Heart left ventricle (tissue), 16 donors: Measurements from ENCODE around the gene MED4. TPM values are rescaled to one million over a fixed set of nuclear protein-coding genes. Genes with fewer than 3 reads are reported as not detected.

Experiments used
- ATAC-seq, 4 donors: fragments of 200-7000 bp; cut with Tn5 transposase; one replicate each; pipeline ENCODE4 v1.9.1; 2020 to 2022; ENCODE audit warnings: moderate library complexity in 4 of 4, mild to moderate bottlenecking in 3 of 4, moderate number of reproducible peaks in 1 of 4
- DNase-seq, 5 donors: peaks; one replicate each; pipeline ENCODE4 v3.0.0-alpha.2; 2020
- H3K27ac ChIP-seq, 12 donors: fragments of 200-600 bp; sonication (generic) in 4 of 12; one replicate each; pipeline versions ENCODE4 v1.5.0 to v1.8.0; 2016 to 2022; ENCODE audit warnings: mild to moderate bottlenecking in 2 of 12
- H3K27me3 ChIP-seq, 9 donors: fragments of 200-600 bp; sonication (generic) in 2 of 9; one replicate each; pipeline versions ENCODE4 v1.5.1 to v1.8.0; 2016 to 2022; ENCODE audit warnings: mild to moderate bottlenecking in 3 of 9
- H3K36me3 ChIP-seq, 9 donors: fragments of 200-600 bp; sonication (generic) in 2 of 9; one replicate each; pipeline versions ENCODE4 v1.5.0 to v1.8.0; 2018 to 2022; ENCODE audit warnings: mild to moderate bottlenecking in 2 of 9
- H3K4me1 ChIP-seq, 12 donors: fragments of 200-600 bp; sonication (generic) in 4 of 12; one replicate each; pipeline versions ENCODE4 v1.5.0 to v1.8.0; 2016 to 2022; ENCODE audit warnings: mild to moderate bottlenecking in 3 of 12
- H3K4me3 ChIP-seq, 12 donors: fragments of 200-600 bp; sonication (generic) in 4 of 12; one replicate each; pipeline versions ENCODE4 v1.5.0 to v1.8.0; 2017 to 2022; ENCODE audit warnings: mild to moderate bottlenecking in 9 of 12, moderate library complexity in 4 of 12
- H3K9me3 ChIP-seq, 12 donors: fragments of 200-600 bp; sonication (generic) in 4 of 12; one replicate each; pipeline versions ENCODE4 v1.5.0 to v1.8.0; 2016 to 2022; ENCODE audit warnings: mild to moderate bottlenecking in 1 of 12
- POLR2A ChIP-seq, 2 donors: fragments of 450-650 bp; IDR thresholded peaks; one replicate each; pipeline ENCODE4 v1.6.1; 2017; ENCODE audit warnings: antibody characterized with exemption in 2 of 2, mild to moderate bottlenecking in 2 of 2, moderate library complexity in 2 of 2
- WGBS, 4 donors: extraction: QIAGEN DNeasy Blood & Tissue Kit in 2 of 4; methylation state at CpG; one replicate each; pipeline versions ENCODE4 v1.1.5 to v1.1.7; 2013 to 2018; 5-methylcytosine and 5-hydroxymethylcytosine counted together
- intact Hi-C, 10 donors: fragments of 100-400 bp; cut with DNase I; formaldehyde crosslinking; loops; one replicate each; pipeline versions ENCODE4 v1.11.1 to v1.14.2; 2022
- polyA plus RNA-seq, 2 donors: library from polyadenylated mRNA; stranded (reverse); fragments of 200-250 nt; gene quantifications; one replicate each; pipeline ENCODE4 v1.2.3, GENCODE V29; 2013
- total RNA-seq, 9 donors: library from RNA; depleted of rRNA in 2 of 9; stranded (reverse); fragments of >200 nt in 2 of 9; fragmentation: NEBNext Ultra II Directional in 3 of 9; extraction: Animal tissue kit (Norgen Biotek cat#: 25700) in 3 of 9; gene quantifications; one replicate each; pipeline versions ENCODE4 v1.1.0 to v1.2.4, GENCODE V29; 2016 to 2023
- TF ChIP-seq, protein P1 (sequence below), 12 donors: fragments of 200-600 bp; sonication (generic) in 4 of 12; IDR thresholded peaks; one replicate each; pipeline versions ENCODE4 v1.5.0 to v1.8.0; 2018 to 2022; ENCODE audit warnings: antibody characterized with exemption in 12 of 12, mild to moderate bottlenecking in 5 of 12
- donor health status: ischemic (EF 13 %, LVEDD 7.1; RV severe dilation, severe dysfunction).
- donor health status: healthy with polysubstance abuse.
- donor health status: DM: no; HTN: yes; CAD: no.
- donor health status: DM: no; HTN: no; CAD: no.
- donor health status: ischemic (EF 25% LVEDD 6.9; RV normal size, moderate dysfunction).
- donor health status: ischemic (EF 25% LVEDD 5.7; RV mildly dilated, moderate dysfunction).
- donor health status: healthy.
- donor health status: DM: yes; HTN: yes; CAD: no.
- donor health status: ischemic (EF 35%, LVEDD 5.7; RV mildly dilated, moderate dysfunction).
- donor health status: nonischemic (EF 11% LVEDD 7.7; RV severe dilation, severe dysfunction).
- donor health status: DM: yes; HTN: yes; CAD: no.
- donor health status: PGD.
- donor health status: ischemic (EF 29% LVEDD 5.4; RV normal size, mild dysfunction).
- donor health status: nonischemic (EF 23%, LVEDD 6.1; RV moderate dilation, normal function).

The MED4 gene
- total and polyA plus RNA-seq, 11 donors, result 24.9 to 50.6 (median 48.9) TPM

DNA sequence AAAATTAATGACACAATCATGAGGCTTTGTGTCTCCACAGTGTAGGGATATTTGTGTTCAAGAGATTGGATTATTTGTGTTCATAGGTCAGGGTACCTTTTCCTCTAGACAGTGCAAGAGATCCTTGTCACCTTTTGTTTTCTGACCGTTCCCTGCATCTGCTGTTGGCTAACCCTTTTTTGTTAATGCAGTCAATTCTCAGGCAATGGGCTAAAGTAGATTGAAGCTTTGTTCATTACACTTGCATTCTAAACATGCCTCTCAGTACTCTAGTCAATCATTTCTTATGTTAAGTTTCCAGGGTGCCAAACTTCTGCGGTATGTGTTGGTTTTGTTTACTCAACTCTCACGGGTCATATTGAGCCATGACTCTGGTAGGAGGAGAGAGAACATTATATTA lies 1.8 kb upstream of the MED4 start:
- WGBS, 4 donors, result 61 to 74% (median 67%) methylated on average over 3 of the region's 3 CpGs
- Histone ChIP-seq H3K4me1 (peaks cover 0 to 30% (median 20%) of the 10 kb centered on the region in 12 donors), H3K9me3 (no peaks in the 10 kb centered on the region), H3K36me3 (no peaks in the 10 kb centered on the region), H3K27ac (no peak overlapping the region), H3K4me3 (no peak overlapping the region), H3K27me3 (no peaks in the 10 kb centered on the region)
- TF ChIP-seq, protein P1, sequence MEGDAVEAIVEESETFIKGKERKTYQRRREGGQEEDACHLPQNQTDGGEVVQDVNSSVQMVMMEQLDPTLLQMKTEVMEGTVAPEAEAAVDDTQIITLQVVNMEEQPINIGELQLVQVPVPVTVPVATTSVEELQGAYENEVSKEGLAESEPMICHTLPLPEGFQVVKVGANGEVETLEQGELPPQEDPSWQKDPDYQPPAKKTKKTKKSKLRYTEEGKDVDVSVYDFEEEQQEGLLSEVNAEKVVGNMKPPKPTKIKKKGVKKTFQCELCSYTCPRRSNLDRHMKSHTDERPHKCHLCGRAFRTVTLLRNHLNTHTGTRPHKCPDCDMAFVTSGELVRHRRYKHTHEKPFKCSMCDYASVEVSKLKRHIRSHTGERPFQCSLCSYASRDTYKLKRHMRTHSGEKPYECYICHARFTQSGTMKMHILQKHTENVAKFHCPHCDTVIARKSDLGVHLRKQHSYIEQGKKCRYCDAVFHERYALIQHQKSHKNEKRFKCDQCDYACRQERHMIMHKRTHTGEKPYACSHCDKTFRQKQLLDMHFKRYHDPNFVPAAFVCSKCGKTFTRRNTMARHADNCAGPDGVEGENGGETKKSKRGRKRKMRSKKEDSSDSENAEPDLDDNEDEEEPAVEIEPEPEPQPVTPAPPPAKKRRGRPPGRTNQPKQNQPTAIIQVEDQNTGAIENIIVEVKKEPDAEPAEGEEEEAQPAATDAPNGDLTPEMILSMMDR (IDR thresholded peaks at IDR 0.05), result no peak
- no peak for TF ChIP-seq POLR2A (IDR thresholded peaks at IDR 0.05)
- DNase-seq (no peak), ATAC-seq (no peak)
- intact Hi-C loops, result loop anchor here in 7 of 10 donors (5.0 to 10.0 kb wide), 6 partner anchors 59 to 488 kb away; partner anchors contain the start of genes ITM2B (in 7 of the 7), NUDT15 (in 1 of the 7) and RB1 (in 1 of the 7)

DNA sequence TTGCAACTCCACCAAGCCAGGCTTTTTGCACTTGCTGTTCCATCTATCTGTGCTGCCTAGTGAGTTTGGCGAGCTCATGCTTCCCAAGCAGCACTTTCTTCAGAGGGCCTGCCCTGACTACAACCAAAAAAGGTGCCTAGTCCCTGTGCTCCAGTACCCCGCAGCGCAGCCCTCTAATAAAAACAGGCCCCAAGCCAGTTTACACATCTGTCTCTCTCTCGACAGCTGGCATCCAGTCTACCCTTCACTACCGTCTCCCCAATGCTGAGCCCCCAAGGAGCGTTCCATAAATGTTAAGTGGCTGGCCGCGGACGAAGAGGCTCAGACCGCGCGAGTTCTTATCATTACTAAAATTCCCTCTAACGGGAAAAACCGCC lies 512 bp downstream of the MED4 start:
- H3K4me3 ChIP-seq, result peak overlapping the region; percentile 65 to 99 (median 90)
- H3K9me3 ChIP-seq, result no peaks in the 10 kb centered on the region
- H3K27me3 ChIP-seq, result no peaks in the 10 kb centered on the region
- peaks cover 0 to 3% (median 0%) of the 10 kb centered on the region in 9 donors for H3K36me3 ChIP-seq
- intact Hi-C loops, result loop anchor here in 8 of 10 donors (2.0 to 10.0 kb wide), 4 partner anchors 56 to 490 kb away; partner anchors contain the start of gene ITM2B (in 5 of the 8)
- 0 to 1% (median 0%) methylated on average over 12 to 14 of the region's 14 CpGs for WGBS, 4 donors
- ATAC-seq (peak in 2 of 4 donors; percentile 12 to 27), DNase-seq (no peak)
- no peak for TF ChIP-seq POLR2A (IDR thresholded peaks at IDR 0.05)
- TF ChIP-seq, protein P1 (IDR thresholded peaks at IDR 0.05), result no peak
- peaks cover 0 to 50% (median 35%) of the 10 kb centered on the region in 12 donors for H3K4me1 ChIP-seq
- peak overlapping the region; percentile 78 to 95 (median 88) for H3K27ac ChIP-seq

DNA sequence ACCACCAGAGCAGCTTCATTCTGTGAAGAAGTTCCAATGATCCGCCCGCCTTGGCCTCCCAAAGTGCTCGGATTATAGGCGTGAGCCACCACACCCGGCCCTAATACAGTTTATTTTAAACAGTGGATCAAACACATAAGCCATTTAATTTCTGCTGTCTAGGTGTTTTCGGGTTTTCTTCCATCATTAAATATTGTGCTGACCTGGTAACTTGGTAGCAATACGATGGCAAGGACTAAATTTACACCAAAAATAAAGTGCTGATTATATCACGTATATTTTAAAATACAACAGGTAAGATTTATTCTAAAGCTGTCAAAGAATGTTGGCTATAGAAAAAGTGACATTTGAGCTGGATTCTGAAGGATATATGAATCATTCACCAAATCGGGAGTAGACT lies 1.3 kb downstream of the MED4 start:
- ATAC-seq, result no peak
- no peak for TF ChIP-seq POLR2A (IDR thresholded peaks at IDR 0.05)
- TF ChIP-seq, protein P1 (IDR thresholded peaks at IDR 0.05), result no peak
- no peaks in the 10 kb centered on the region for H3K27me3 ChIP-seq
- H3K4me3 ChIP-seq, result peak overlapping the region in 10 of 12 donors; percentile 65 to 98 (median 87)
- no peak overlapping the region for H3K27ac ChIP-seq
- H3K9me3 ChIP-seq, result no peaks in the 10 kb centered on the region
- intact Hi-C loops, result loop anchor here in 7 of 10 donors (10.0 kb wide), 3 partner anchors 141 to 491 kb away; partner anchors contain the start of gene ITM2B (in 5 of the 7)
- peaks cover 0 to 59% (median 36%) of the 10 kb centered on the region in 12 donors for H3K4me1 ChIP-seq
- peaks cover 0 to 3% (median 0%) of the 10 kb centered on the region in 9 donors for H3K36me3 ChIP-seq
- no peak for DNase-seq
- WGBS, 4 donors, result 78 to 81% (median 79%) methylated on average over 9 of the region's 9 CpGs

DNA sequence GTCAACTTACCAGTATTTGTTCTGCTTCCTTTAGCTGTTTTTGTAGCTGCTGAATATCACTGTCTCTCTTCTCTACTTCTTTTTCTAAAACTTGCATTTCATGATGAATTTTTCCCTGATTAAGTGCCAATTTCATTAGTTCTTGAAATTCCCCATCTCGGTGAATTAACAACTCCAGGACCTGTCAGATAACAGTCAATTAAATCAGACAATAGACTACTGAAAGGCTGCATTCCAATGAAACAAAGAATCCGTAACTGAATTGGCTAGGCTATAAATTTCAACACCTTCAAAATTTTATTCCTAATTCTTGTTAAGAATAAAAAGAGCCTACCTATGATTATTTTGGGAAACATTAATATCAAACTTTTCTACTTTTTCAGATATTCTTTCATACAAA lies 8.6 kb downstream of the MED4 start:
- ATAC-seq (no peak), DNase-seq (no peak)
- whole genome bisulfite sequencing, 4 donors, result 73 to 90% (median 78%) methylated on average over 2 of the region's 2 CpGs
- intact Hi-C loops, result no loop called here
- Histone ChIP-seq H3K27me3 (no peaks in the 10 kb centered on the region), H3K27ac (no peak overlapping the region), H3K36me3 (peaks cover 0 to 62% (median 52%) of the 10 kb centered on the region in 9 donors), H3K9me3 (no peaks in the 10 kb centered on the region), H3K4me1 (peaks cover 0 to 27% (median 15%) of the 10 kb centered on the region in 12 donors), H3K4me3 (no peak overlapping the region)
- no peak for TF ChIP-seq POLR2A (IDR thresholded peaks at IDR 0.05)
- TF ChIP-seq, protein P1 (IDR thresholded peaks at IDR 0.05), result no peak
